Uterus (tissue), 2 donors: ENCODE results near the gene SLC46A2.

Experiments
- POLR2A ChIP-seq, 2 donors: fragments of 450-650 bp; IDR thresholded peaks; one replicate each; pipeline ENCODE4 v1.6.1; 2016; ENCODE audit warnings: antibody characterized with exemption in 2 of 2, mild to moderate bottlenecking in 1 of 2, moderate library complexity in 1 of 2
- TF ChIP-seq, protein P1 (sequence below), 4 experiments: fragments of 200-600 bp in 2 of 4; fragments of 450-650 bp in 2 of 4; sonication (generic) in 2 of 4; IDR thresholded peaks; one replicate each; pipeline ENCODE4 v1.5.1; 2016 to 2019; ENCODE audit warnings: antibody characterized with exemption in 4 of 4, mild to moderate bottlenecking in 2 of 4, moderate library complexity in 1 of 4

DNA sequence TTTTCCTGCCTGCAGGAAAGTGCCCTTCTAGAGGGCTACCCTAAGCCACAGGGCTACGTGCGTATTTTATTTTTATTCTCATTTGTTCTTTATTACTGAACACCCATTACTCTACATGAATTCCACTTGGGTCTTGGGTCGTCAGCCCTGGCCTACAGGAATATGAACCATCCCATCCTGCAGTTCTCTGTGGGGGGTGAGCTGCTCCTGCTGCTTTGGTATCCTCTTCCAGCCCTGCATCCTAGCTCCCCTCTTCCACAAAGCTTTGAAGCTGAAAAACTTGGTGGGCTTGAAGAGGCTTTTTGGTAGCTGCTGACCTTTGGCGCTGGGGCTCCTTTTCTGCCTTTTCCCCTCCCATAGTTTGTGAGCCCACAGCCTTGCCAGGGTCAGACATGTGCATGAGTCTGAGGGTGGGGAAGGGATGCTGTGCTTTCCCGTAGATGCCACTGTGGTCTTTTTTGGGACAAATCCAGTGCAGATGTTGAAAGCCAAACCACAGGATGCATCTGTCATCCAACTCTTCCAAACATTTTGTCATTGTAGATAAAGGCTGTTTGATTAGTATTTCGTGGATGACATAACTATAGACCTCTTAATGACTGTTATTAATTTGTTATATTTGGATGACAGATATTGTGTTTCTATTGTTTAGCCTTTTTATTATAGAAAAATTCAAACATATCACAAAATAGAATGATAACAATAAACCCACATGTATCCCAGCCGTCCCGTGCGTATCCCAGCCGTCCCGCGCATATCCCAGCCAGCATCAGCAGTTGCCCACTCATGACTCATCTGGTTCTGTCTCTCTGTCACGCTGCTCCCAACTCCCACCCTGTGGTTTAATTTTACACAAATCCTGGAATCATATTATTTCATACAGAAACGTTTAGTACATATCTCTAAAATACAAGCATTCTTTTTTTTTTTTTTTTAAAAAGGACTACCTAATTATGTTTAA lies 43.9 kb downstream of the SLC46A2 start:
- TF ChIP-seq POLR2A (IDR thresholded peaks at IDR 0.05) = no peak
- TF ChIP-seq, protein P1, sequence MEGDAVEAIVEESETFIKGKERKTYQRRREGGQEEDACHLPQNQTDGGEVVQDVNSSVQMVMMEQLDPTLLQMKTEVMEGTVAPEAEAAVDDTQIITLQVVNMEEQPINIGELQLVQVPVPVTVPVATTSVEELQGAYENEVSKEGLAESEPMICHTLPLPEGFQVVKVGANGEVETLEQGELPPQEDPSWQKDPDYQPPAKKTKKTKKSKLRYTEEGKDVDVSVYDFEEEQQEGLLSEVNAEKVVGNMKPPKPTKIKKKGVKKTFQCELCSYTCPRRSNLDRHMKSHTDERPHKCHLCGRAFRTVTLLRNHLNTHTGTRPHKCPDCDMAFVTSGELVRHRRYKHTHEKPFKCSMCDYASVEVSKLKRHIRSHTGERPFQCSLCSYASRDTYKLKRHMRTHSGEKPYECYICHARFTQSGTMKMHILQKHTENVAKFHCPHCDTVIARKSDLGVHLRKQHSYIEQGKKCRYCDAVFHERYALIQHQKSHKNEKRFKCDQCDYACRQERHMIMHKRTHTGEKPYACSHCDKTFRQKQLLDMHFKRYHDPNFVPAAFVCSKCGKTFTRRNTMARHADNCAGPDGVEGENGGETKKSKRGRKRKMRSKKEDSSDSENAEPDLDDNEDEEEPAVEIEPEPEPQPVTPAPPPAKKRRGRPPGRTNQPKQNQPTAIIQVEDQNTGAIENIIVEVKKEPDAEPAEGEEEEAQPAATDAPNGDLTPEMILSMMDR (IDR thresholded peaks at IDR 0.05) = no peak
